ENCODE data around the gene FAP. TPM values are rescaled to one million over a fixed set of nuclear protein-coding genes. Genes with fewer than 3 reads are reported as not detected.

The FAP gene
- not detected for total RNA-seq

- H3K4me1 Mint-ChIP-seq = no peaks in the 10 kb centered on the region
- CTCF ChIA-PET = interaction anchor here (3.0 kb wide), 1 partner anchor 22 kb away, joined by 16 read pairs; no protein-coding TSS in a partner anchor
- DNase-seq = no peak
- no peak within 1 kb of the TSS for H3K4me3 Mint-ChIP-seq
- no peak within 1 kb of the TSS for H3K27ac Mint-ChIP-seq
- POLR2A ChIA-PET = no interaction called here
- no peaks in the 10 kb centered on the region for H3K36me3 Mint-ChIP-seq (ENCODE audit: low read depth)
- peaks cover 30% of the 10 kb centered on the region for H3K27me3 Mint-ChIP-seq
- no peaks in the 10 kb centered on the region for H3K9me3 Mint-ChIP-seq
These were observed at the start of gene FAP for GRCh38 chr2:162243294-162243693. Gene FAP, minus strand, starts transcription at chr2:162243445. Its CDS starts 118 bp downstream, at chr2:162243327.

GRCh38 chr2:162291748-162292147 is 48.5 kb upstream of the FAP start:
- Mint-ChIP-seq H3K36me3 (ENCODE audit: low read depth) (peaks cover 32% of the 10 kb centered on the region), H3K27me3 (no peaks in the 10 kb centered on the region), H3K27ac (no peak overlapping the region), H3K9me3 (no peaks in the 10 kb centered on the region), H3K4me3 (no peak overlapping the region), H3K4me1 (no peaks in the 10 kb centered on the region)
- ChIA-PET POLR2A (no interaction called here), CTCF (interaction anchor here (1.2 to 2.5 kb wide), 4 partner anchors 9 to 284 kb away, joined by 3 to 8 read pairs (median 6); no protein-coding TSS in a partner anchor)
- no peak for DNase-seq

- Mint-ChIP-seq H3K36me3 (ENCODE audit: low read depth) (peaks cover 62% of the 10 kb centered on the region), H3K4me3 (no peak overlapping the region)
- POLR2A ChIA-PET = interaction anchor here (1.0 kb wide), 1 partner anchor 61 kb away, joined by 4 read pairs; no protein-coding TSS in a partner anchor
These were observed 39.6 kb upstream of the FAP start for GRCh38 chr2:162282765-162283425.

GRCh38 chr2:162280654-162281053 is 37.4 kb upstream of the FAP start:
- ChIA-PET POLR2A (no interaction called here), CTCF (interaction anchor here (0.8 to 1.2 kb wide), 5 partner anchors 15 to 53 kb away, joined by 3 to 5 read pairs (median 3); partner anchors contain the start of gene IFIH1)
- no peak overlapping the region for H3K4me3 Mint-ChIP-seq
- H3K27ac Mint-ChIP-seq = no peak overlapping the region
- H3K27me3 Mint-ChIP-seq = no peaks in the 10 kb centered on the region
- peaks cover 7% of the 10 kb centered on the region for H3K4me1 Mint-ChIP-seq
- H3K36me3 Mint-ChIP-seq (ENCODE audit: low read depth) = peaks cover 69% of the 10 kb centered on the region
- H3K9me3 Mint-ChIP-seq = no peaks in the 10 kb centered on the region
- DNase-seq = no peak

More at GRCh38 chr2:162282765-162283425, 39.6 kb upstream of the FAP start:
- Mint-ChIP-seq H3K9me3 (no peaks in the 10 kb centered on the region), H3K27ac (no peak overlapping the region), H3K4me1 (no peaks in the 10 kb centered on the region), H3K27me3 (no peaks in the 10 kb centered on the region)
- no peak for DNase-seq
- CTCF ChIA-PET = interaction anchor here (0.7 to 1.4 kb wide), 3 partner anchors 16 to 62 kb away, joined by 3 read pairs; no protein-coding TSS in a partner anchor

GRCh38 chr2:162277381-162277780 is 34.1 kb upstream of the FAP start:
- ChIA-PET POLR2A (no interaction called here), CTCF (interaction anchor here (1.0 to 1.2 kb wide), 2 partner anchors 21 to 24 kb away, joined by 3 read pairs; no protein-coding TSS in a partner anchor)
- no peak overlapping the region for H3K4me3 Mint-ChIP-seq
- H3K36me3 Mint-ChIP-seq (ENCODE audit: low read depth) = peaks cover 69% of the 10 kb centered on the region
- H3K4me1 Mint-ChIP-seq = peaks cover 7% of the 10 kb centered on the region
- no peak overlapping the region for H3K27ac Mint-ChIP-seq
- H3K27me3 Mint-ChIP-seq = no peaks in the 10 kb centered on the region
- DNase-seq = no peak
- H3K9me3 Mint-ChIP-seq = no peaks in the 10 kb centered on the region

- Mint-ChIP-seq H3K36me3 (ENCODE audit: low read depth) (peaks cover 83% of the 10 kb centered on the region), H3K4me3 (no peak overlapping the region), H3K27ac (no peak overlapping the region), H3K9me3 (no peaks in the 10 kb centered on the region), H3K27me3 (no peaks in the 10 kb centered on the region), H3K4me1 (no peaks in the 10 kb centered on the region)
- no peak for DNase-seq
- ChIA-PET POLR2A (no interaction called here), CTCF (no interaction called here)
These were observed 24.8 kb upstream of the FAP start for GRCh38 chr2:162267996-162268395.

GRCh38 chr2:162267496-162267895 is 24.3 kb upstream of the FAP start:
- ChIA-PET POLR2A (no interaction called here), CTCF (no interaction called here)
- Mint-ChIP-seq H3K27ac (no peak overlapping the region), H3K4me3 (no peak overlapping the region), H3K9me3 (no peaks in the 10 kb centered on the region), H3K27me3 (no peaks in the 10 kb centered on the region), H3K4me1 (no peaks in the 10 kb centered on the region), H3K36me3 (ENCODE audit: low read depth) (peaks cover 80% of the 10 kb centered on the region)
- DNase-seq = no peak

GRCh38 chr2:162266460-162266760 is 23.2 kb upstream of the FAP start:
- Mint-ChIP-seq H3K4me3 (no peak overlapping the region), H3K4me1 (peaks cover 7% of the 10 kb centered on the region), H3K9me3 (no peaks in the 10 kb centered on the region), H3K36me3 (ENCODE audit: low read depth) (peaks cover 69% of the 10 kb centered on the region), H3K27ac (no peak overlapping the region), H3K27me3 (no peaks in the 10 kb centered on the region)
- DNase-seq = no peak
- ChIA-PET CTCF (no interaction called here), POLR2A (no interaction called here)

- Mint-ChIP-seq H3K27me3 (no peaks in the 10 kb centered on the region), H3K27ac (no peak overlapping the region), H3K4me1 (peaks cover 12% of the 10 kb centered on the region), H3K4me3 (no peak overlapping the region), H3K9me3 (no peaks in the 10 kb centered on the region), H3K36me3 (ENCODE audit: low read depth) (peaks cover 63% of the 10 kb centered on the region)
- DNase-seq = no peak
- CTCF ChIA-PET = no interaction called here
- POLR2A ChIA-PET = no interaction called here
These were observed 22.6 kb upstream of the FAP start for GRCh38 chr2:162265666-162266459.

GRCh38 chr2:162261032-162261945 is 18.0 kb upstream of the FAP start:
- Mint-ChIP-seq H3K36me3 (ENCODE audit: low read depth) (peaks cover 25% of the 10 kb centered on the region), H3K9me3 (no peaks in the 10 kb centered on the region), H3K27ac (peak overlapping the region; percentile 26), H3K27me3 (peaks cover 11% of the 10 kb centered on the region), H3K4me3 (no peak overlapping the region), H3K4me1 (peaks cover 12% of the 10 kb centered on the region)
- peak; percentile 17 for DNase-seq
- CTCF ChIA-PET = interaction anchor here (0.9 kb wide), 1 partner anchor 41 kb away, joined by 3 read pairs; no protein-coding TSS in a partner anchor
- POLR2A ChIA-PET = interaction anchor here (1.5 kb wide), 1 partner anchor 37 kb away, joined by 4 read pairs; no protein-coding TSS in a partner anchor

- Mint-ChIP-seq H3K4me1 (peaks cover 12% of the 10 kb centered on the region), H3K27me3 (peaks cover 12% of the 10 kb centered on the region), H3K9me3 (no peaks in the 10 kb centered on the region), H3K27ac (no peak overlapping the region), H3K36me3 (ENCODE audit: low read depth) (peaks cover 8% of the 10 kb centered on the region), H3K4me3 (no peak overlapping the region)
- ChIA-PET CTCF (no interaction called here), POLR2A (no interaction called here)
- DNase-seq = no peak
These were observed 15.4 kb upstream of the FAP start for GRCh38 chr2:162258686-162259085.

GRCh38 chr2:162258169-162258568 is 14.9 kb upstream of the FAP start:
- DNase-seq = no peak
- Mint-ChIP-seq H3K4me3 (no peak overlapping the region), H3K4me1 (peaks cover 12% of the 10 kb centered on the region), H3K27ac (no peak overlapping the region), H3K27me3 (peaks cover 12% of the 10 kb centered on the region), H3K9me3 (no peaks in the 10 kb centered on the region), H3K36me3 (ENCODE audit: low read depth) (peaks cover 3% of the 10 kb centered on the region)
- CTCF ChIA-PET = no interaction called here
- POLR2A ChIA-PET = no interaction called here

- Mint-ChIP-seq H3K4me1 (peaks cover 12% of the 10 kb centered on the region), H3K27me3 (peaks cover 12% of the 10 kb centered on the region), H3K27ac (no peak overlapping the region), H3K9me3 (no peaks in the 10 kb centered on the region), H3K4me3 (no peak overlapping the region), H3K36me3 (ENCODE audit: low read depth) (no peaks in the 10 kb centered on the region)
- ChIA-PET POLR2A (no interaction called here), CTCF (no interaction called here)
- no peak for DNase-seq
These were observed 14.2 kb upstream of the FAP start for GRCh38 chr2:162257425-162257824.

Data from activated CD4-positive, alpha-beta memory T cell treated with anti-CD3 and anti-CD28 coated beads, Interleukin-2, amount 10 ng/mL, durations not matched to agents 7 days and 5 days (primary cell).